Fibroblast of lung (primary cell): Measurements from ENCODE around the gene PIK3R1.

Experiments
- EZH2 ChIP-seq: IDR thresholded peaks from 2 replicates; pipeline ENCODE4 v1.5.1; 2012; ENCODE audit warnings: low read length, control low read depth, mild to moderate bottlenecking; ENCODE audit errors: missing control alignments
- TF ChIP-seq, protein P1 (sequence below), 2 donors: IDR thresholded peaks in 1 of 2; conservative IDR thresholded peaks in 1 of 2; 1 replicate in 1 of 2; 2 replicates in 1 of 2; pipeline ENCODE4 v1.5.1; 2011 to 2012; ENCODE audit warnings: low read length in 2 of 2, control low read depth in 1 of 2, inconsistent platforms in 1 of 2, low read depth in 1 of 2, mild to moderate bottlenecking in 1 of 2

DNA sequence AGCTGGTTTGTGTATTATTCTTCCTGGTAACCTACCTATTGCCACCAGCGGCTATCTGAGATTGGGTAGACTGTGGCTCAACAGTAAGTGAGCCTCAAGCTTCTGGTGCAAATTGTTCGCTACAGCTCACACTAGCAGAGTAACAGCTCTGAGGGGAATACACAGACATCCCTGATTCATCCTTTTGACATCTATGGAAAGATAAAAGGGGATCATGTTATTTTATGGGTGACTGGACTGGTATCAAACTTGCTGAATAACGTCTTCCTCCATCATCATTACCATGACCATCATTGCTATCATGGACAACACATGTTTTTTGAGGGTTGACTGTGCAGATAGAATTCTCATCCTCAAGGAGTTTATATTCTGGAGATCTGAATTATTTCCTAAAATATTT lies 129.6 kb downstream of the PIK3R1 start:
- TF ChIP-seq, protein P1, sequence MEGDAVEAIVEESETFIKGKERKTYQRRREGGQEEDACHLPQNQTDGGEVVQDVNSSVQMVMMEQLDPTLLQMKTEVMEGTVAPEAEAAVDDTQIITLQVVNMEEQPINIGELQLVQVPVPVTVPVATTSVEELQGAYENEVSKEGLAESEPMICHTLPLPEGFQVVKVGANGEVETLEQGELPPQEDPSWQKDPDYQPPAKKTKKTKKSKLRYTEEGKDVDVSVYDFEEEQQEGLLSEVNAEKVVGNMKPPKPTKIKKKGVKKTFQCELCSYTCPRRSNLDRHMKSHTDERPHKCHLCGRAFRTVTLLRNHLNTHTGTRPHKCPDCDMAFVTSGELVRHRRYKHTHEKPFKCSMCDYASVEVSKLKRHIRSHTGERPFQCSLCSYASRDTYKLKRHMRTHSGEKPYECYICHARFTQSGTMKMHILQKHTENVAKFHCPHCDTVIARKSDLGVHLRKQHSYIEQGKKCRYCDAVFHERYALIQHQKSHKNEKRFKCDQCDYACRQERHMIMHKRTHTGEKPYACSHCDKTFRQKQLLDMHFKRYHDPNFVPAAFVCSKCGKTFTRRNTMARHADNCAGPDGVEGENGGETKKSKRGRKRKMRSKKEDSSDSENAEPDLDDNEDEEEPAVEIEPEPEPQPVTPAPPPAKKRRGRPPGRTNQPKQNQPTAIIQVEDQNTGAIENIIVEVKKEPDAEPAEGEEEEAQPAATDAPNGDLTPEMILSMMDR (conservative IDR thresholded peaks at IDR 0.05 in 1 of 2, IDR thresholded peaks at IDR 0.05 in 1 of 2; ENCODE audit: low read depth in 1 of 2, low read length in 2 of 2) = no peak
- TF ChIP-seq EZH2 = no peak
